Parathyroid adenoma (tissue), 2 donors: Measurements from ENCODE around the gene DGKA.
"Not testable (repeated sequence)": the region's sequence is repeated elsewhere in the genome, so short reads cannot be mapped to it uniquely, and the experiment has no call there.

Experiments used
- H2AFZ ChIP-seq: fragments of 300-600 bp; sonication (generic); one replicate; pipeline ENCODE4 v1.7.0; 2017; ENCODE audit warnings: antibody characterized with exemption, mild to moderate bottlenecking
- H3K27ac ChIP-seq: fragments of 300-600 bp; sonication (generic); one replicate; pipeline ENCODE4 v1.7.0; 2017
- H3K27me3 ChIP-seq: fragments of 300-600 bp; sonication (generic); one replicate; pipeline ENCODE4 v1.7.0; 2017; ENCODE audit warnings: low read length; ENCODE audit not compliant: control insufficient read depth, insufficient read depth
- H3K36me3 ChIP-seq: fragments of 300-600 bp; sonication (generic); one replicate; pipeline ENCODE4 v1.7.0; 2017; ENCODE audit warnings: low read length; ENCODE audit not compliant: control insufficient read depth, insufficient read depth
- H3K4me1 ChIP-seq: fragments of 300-600 bp; sonication (generic); one replicate; pipeline ENCODE4 v1.7.0; 2017; ENCODE audit warnings: control low read depth
- H3K4me2 ChIP-seq: fragments of 300-600 bp; sonication (generic); one replicate; pipeline ENCODE4 v1.7.0; 2017; ENCODE audit warnings: low read length
- H3K4me3 ChIP-seq: fragments of 300-600 bp; sonication (generic); one replicate; pipeline ENCODE4 v1.7.0; 2017; ENCODE audit warnings: low read depth, low read length
- H3K79me2 ChIP-seq: fragments of 300-600 bp; sonication (generic); one replicate; pipeline ENCODE4 v1.7.0; 2017; ENCODE audit warnings: control low read depth
- H3K9ac ChIP-seq: fragments of 300-600 bp; sonication (generic); one replicate; pipeline ENCODE4 v1.7.0; 2017; ENCODE audit warnings: mild to moderate bottlenecking
- H3K9me3 ChIP-seq: fragments of 300-600 bp; sonication (generic); one replicate; pipeline ENCODE4 v1.7.0; 2017; ENCODE audit warnings: low read length; ENCODE audit not compliant: control insufficient read depth
- CTCF ChIP-seq: fragments of 300-600 bp; sonication (generic); IDR thresholded peaks from one replicate; pipeline ENCODE4 v1.7.0; 2017; ENCODE audit warnings: antibody characterized with exemption, mild to moderate bottlenecking
- donor health status: primary hyperparathyroidism.

The DGKA gene

DNA sequence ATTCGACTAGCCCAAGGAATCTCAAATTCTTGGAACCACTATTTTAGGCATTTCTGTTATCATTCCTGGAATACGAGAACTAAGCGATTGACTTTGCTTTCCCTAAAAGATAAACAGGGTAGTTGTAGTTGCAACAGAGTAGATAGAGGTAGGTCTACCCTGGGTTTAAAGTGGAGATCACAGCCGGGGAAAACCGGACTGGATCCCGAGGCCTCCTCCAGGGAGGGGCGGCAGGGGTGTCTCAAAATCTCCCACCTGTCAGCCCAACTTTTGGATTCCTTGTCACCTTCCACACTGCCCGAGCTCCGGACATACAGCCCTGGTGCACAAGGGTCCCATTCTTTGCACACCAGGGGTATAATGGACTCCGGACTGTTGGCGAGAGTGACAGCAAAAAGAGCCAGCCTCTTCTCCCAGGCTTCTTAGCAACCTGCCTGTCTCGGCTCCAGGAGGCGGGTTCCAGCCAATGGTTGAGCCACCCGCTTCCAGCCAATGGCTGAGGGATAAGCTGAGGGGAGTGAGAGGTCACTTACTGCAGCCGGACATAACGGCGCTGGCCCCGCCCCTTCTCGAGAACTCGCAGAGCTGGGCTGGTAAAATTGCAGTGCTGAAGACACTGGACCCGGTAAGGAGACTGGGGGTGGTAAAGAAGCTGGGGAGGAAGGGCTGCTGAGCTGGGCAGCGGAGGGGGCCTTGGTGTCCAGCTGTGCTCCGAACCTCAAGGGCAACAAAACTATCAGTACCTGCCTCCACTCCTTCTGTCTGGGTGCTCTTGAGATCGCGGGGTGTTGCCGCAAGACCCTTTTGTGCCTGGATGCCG lies 66.0 kb downstream of the DGKA start, which contains the start of gene SUOX:
Gene SUOX (plus strand): TSS at position 562 of the 820 bp plus-strand sequence. CDS start 4,946 bp downstream, outside the sequence.
- Histone ChIP-seq H3K4me1 (peaks cover 7% of the 10 kb centered on the region), H2AFZ (peak within 1 kb of the TSS; percentile 86), H3K4me2 (peak within 1 kb of the TSS; percentile 97), H3K4me3 (peak within 1 kb of the TSS; percentile 88), H3K79me2 (peaks cover 10% of the 10 kb centered on the region), H3K36me3 (no peaks in the 10 kb centered on the region), H3K27me3 (no peaks in the 10 kb centered on the region), H3K9me3 (no peaks in the 10 kb centered on the region), H3K9ac (peak within 1 kb of the TSS; percentile 85), H3K27ac (peak within 1 kb of the TSS; percentile 88)
- TF ChIP-seq CTCF, result no peak

GRCh38 chr12:55997535-55997859 lies 66.5 kb downstream of the DGKA start:
- no peaks in the 10 kb centered on the region for H3K36me3 ChIP-seq
- H3K9me3 ChIP-seq, result no peaks in the 10 kb centered on the region
- H3K27ac ChIP-seq, result peak overlapping the region; percentile 88
- peak overlapping the region; percentile 88 for H3K4me3 ChIP-seq
- H3K9ac ChIP-seq, result peak overlapping the region; percentile 85
- peak overlapping the region; percentile 97 for H3K4me2 ChIP-seq
- TF ChIP-seq CTCF, result no peak
- peaks cover 11% of the 10 kb centered on the region for H3K4me1 ChIP-seq
- no peaks in the 10 kb centered on the region for H3K27me3 ChIP-seq
- peaks cover 10% of the 10 kb centered on the region for H3K79me2 ChIP-seq
- peak overlapping the region; percentile 86 for H2AFZ ChIP-seq

DNA sequence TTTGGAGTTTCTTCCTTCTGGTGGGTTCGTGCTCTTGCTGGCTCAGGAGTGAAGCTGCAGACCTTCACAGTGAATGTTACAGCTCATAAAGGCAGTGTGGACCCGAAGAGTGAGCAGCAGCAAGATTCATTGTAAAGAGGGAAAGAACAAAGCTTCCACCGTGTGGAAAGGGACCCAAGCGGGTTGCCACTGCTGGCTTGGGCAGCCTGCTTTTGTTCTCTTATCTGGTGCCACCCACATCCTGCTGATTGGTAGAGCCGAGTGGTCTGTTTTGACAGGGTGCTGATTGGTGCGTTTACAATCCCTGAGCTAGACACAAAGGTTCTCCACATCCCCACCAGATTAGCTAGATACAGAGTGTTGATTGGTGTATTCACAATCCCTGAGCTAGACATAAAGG lies 68.6 kb downstream of the DGKA start:
- H3K79me2 ChIP-seq, H3K9ac ChIP-seq, H3K27ac ChIP-seq, H3K36me3 ChIP-seq, H3K4me2 ChIP-seq, H3K27me3 ChIP-seq, H2AFZ ChIP-seq, H3K9me3 ChIP-seq, H3K4me3 ChIP-seq: not testable (repeated sequence)
- H3K4me1 ChIP-seq, result peaks cover 11% of the 10 kb centered on the region

DNA sequence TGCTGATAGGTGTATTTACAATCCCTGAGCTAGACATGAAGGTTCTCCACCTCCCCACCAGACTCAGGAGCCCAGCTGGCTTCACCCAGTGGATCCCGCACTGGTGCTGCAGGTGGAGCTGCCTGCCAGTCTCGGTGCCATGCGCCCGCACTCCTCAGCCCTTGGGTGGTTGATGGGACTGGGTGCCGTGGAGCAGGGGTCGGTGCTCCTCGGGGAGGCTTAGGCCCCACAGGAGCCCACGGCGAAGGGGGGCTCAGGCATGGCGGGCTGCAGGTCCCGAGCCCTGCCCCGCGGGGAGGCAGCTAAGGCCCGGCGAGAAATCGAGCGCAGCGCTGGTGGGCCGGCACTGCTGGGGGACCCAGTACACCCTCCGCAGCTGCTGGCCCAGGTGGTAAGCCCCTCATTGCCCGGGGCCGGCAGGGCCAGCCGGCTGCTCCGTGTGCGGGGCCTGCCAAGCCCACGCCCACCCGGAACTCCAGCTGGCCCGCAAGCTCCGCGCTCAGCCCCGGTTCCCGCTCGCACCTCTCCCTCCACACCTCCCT lies 69.1 kb downstream of the DGKA start:
- H3K9ac ChIP-seq, H3K79me2 ChIP-seq, H3K9me3 ChIP-seq, H3K36me3 ChIP-seq, H3K4me2 ChIP-seq, H2AFZ ChIP-seq, H3K4me3 ChIP-seq, H3K27me3 ChIP-seq, H3K27ac ChIP-seq: not testable (repeated sequence)
- H3K4me1 ChIP-seq, result peaks cover 11% of the 10 kb centered on the region

DNA sequence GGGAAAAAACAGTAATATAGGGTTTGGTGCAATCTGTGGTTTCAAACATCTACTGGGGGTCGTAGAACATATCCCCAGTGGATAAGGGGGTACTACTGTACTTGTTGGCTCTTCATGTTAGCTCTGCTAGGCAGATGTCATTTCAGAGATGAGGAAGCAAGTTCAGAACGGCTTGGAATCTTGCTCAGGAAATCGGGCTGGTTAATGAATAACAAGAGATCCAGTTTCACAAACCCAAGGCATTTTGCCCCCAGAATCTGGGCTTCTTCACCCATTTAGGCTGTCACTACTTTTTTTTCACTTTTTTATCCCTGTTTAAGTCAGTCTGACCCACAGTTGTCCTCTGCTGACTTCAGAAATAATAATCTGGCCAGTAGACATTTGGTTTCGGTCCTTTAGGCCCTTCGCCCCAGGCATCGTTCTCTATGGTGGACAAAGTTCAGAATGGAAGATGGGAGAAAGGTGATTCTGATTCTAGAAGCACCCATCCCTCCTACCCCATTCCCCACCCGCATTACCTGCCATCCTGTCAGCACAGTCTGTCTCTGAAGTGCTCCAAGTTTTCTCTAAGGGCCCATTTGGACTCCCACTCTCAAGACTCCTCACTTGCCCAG lies 70.6 kb downstream of the DGKA start:
- H3K4me2 ChIP-seq, result no peak overlapping the region
- H2AFZ ChIP-seq, result no peak overlapping the region
- no peak overlapping the region for H3K9ac ChIP-seq
- H3K4me1 ChIP-seq, result peaks cover 11% of the 10 kb centered on the region
- H3K79me2 ChIP-seq, result peaks cover 10% of the 10 kb centered on the region
- H3K4me3 ChIP-seq, result no peak overlapping the region
- H3K36me3 ChIP-seq, result no peaks in the 10 kb centered on the region
- H3K27ac ChIP-seq, result peak overlapping the region; percentile 65
- H3K9me3 ChIP-seq, result no peaks in the 10 kb centered on the region
- H3K27me3 ChIP-seq, result no peaks in the 10 kb centered on the region
- no peak for TF ChIP-seq CTCF

DNA sequence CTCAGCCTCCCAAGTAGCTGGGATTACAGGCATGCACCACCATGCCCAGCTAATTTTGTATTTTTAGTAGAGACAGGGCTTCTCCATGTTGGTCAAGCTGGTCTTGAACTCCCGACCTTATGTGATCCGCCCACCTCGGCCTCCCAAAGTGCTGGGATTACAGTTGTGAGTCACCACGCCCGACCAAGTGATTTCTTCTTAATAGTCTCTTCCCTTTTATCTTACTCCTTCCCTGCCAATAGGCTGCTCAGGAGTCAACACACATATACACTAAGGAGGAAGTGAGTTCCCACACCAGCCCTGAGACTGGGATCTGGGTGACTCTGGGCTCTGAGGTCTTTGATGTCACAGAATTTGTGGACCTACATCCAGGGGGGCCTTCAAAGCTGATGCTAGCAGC lies 72.4 kb downstream of the DGKA start:
- H3K9ac ChIP-seq, H3K27me3 ChIP-seq, H2AFZ ChIP-seq, H3K36me3 ChIP-seq, H3K4me2 ChIP-seq, H3K79me2 ChIP-seq, H3K27ac ChIP-seq, H3K4me3 ChIP-seq, H3K9me3 ChIP-seq: not testable (repeated sequence)
- peaks cover 10% of the 10 kb centered on the region for H3K4me1 ChIP-seq
